KBM-7 (cell line): ENCODE results near the gene TCHH.
A peak's percentile ranks its signal among the peaks of the same experiment; 100 is the strongest.
"Not testable (repeated sequence)": the region's sequence is repeated elsewhere in the genome, so short reads cannot be mapped to it uniquely, and the experiment has no call there.

ENCODE experiments used
- DNase-seq: peaks from one replicate; pipeline ENCODE4 v3.0.0-alpha.2; 2015
- in situ Hi-C: fragments of 300-500 bp; cut with MboI; formaldehyde crosslinking; loops from 2 replicates; pipeline ENCODE4 v1.14.3; 2020; ENCODE audit warnings: low sequenced_read_pairs, low pct_unique_long_range_greater_than_20kb, mixed read lengths

The TCHH gene

GRCh38 chr1:152080494-152080893, 34.8 kb downstream of the TCHH start:
- DNase-seq, in situ Hi-C loops: not testable (repeated sequence)

GRCh38 chr1:152078831-152079441, 36.3 kb downstream of the TCHH start:
- in situ Hi-C loops: no loop called here
- no peak for DNase-seq

- in situ Hi-C loops: loop anchor here (25.0 kb wide), 1 partner anchor 365 kb away; no protein-coding TSS in a partner anchor
- DNase-seq: no peak
Measured at GRCh38 chr1:152072311-152072710, 42.9 kb downstream of the TCHH start.

- no peak for DNase-seq
- in situ Hi-C loops: loop anchor here (25.0 kb wide), 1 partner anchor 366 kb away; no protein-coding TSS in a partner anchor
Measured at GRCh38 chr1:152071123-152071522, 44.1 kb downstream of the TCHH start.

GRCh38 chr1:152067929-152068328, 47.3 kb downstream of the TCHH start:
- in situ Hi-C loops: loop anchor here (25.0 kb wide), 1 partner anchor 369 kb away; no protein-coding TSS in a partner anchor
- DNase-seq: no peak

- in situ Hi-C loops: loop anchor here (25.0 kb wide), 1 partner anchor 370 kb away; no protein-coding TSS in a partner anchor
- peak; percentile 15 for DNase-seq
Measured at GRCh38 chr1:152067150-152067549, 48.1 kb downstream of the TCHH start.

GRCh38 chr1:152061952-152062351, 53.3 kb downstream of the TCHH start:
- no peak for DNase-seq
- in situ Hi-C loops: loop anchor here (25.0 kb wide), 1 partner anchor 375 kb away; no protein-coding TSS in a partner anchor
